Upper lobe of right lung (tissue), 1 donor: ENCODE data around the gene PPP6R2. TPM values are rescaled to one million over a fixed set of nuclear protein-coding genes. Genes with fewer than 3 reads are reported as not detected.

ENCODE experiments used
- ATAC-seq: fragments of 200-7000 bp; cut with Tn5 transposase; one replicate; pipeline ENCODE4 v1.9.1; 2020; ENCODE audit warnings: mild to moderate bottlenecking, moderate library complexity
- DNase-seq: peaks from one replicate; pipeline ENCODE4 v3.0.0-alpha.2; 2020
- H3K27ac ChIP-seq: fragments of 200-600 bp; one replicate; pipeline ENCODE4 v1.8.0; 2022
- H3K27me3 ChIP-seq: fragments of 200-600 bp; one replicate; pipeline ENCODE4 v1.8.0; 2022; ENCODE audit warnings: mild to moderate bottlenecking
- H3K36me3 ChIP-seq: fragments of 200-600 bp; one replicate; pipeline ENCODE4 v1.8.0; 2022
- H3K4me1 ChIP-seq: fragments of 200-600 bp; one replicate; pipeline ENCODE4 v1.8.0; 2022
- H3K4me3 ChIP-seq: fragments of 200-600 bp; one replicate; pipeline ENCODE4 v1.8.0; 2022; ENCODE audit warnings: mild to moderate bottlenecking
- H3K9me3 ChIP-seq: fragments of 200-600 bp; one replicate; pipeline ENCODE4 v1.8.0; 2022
- intact Hi-C: fragments of 100-400 bp; cut with DNase I; formaldehyde crosslinking; loops from one replicate; pipeline ENCODE4 v1.11.0; 2022
- total RNA-seq: library from RNA; stranded (reverse); fragmentation: NEBNext Ultra II Directional; extraction: Animal tissue kit (Norgen Biotek cat#: 25700); gene quantifications from one replicate; pipeline ENCODE4 v1.2.1, GENCODE V29; 2021
- TF ChIP-seq, protein P1 (sequence below): fragments of 200-600 bp; IDR thresholded peaks from one replicate; pipeline ENCODE4 v1.8.0; 2022; ENCODE audit warnings: antibody characterized with exemption
- donor health status: DM: no; HTN: yes; CAD: no; lungs with severe emphysema.

PPP6R2 gene
- total RNA-seq, 1 donor from 2014 or later, result 54.0 TPM

DNA sequence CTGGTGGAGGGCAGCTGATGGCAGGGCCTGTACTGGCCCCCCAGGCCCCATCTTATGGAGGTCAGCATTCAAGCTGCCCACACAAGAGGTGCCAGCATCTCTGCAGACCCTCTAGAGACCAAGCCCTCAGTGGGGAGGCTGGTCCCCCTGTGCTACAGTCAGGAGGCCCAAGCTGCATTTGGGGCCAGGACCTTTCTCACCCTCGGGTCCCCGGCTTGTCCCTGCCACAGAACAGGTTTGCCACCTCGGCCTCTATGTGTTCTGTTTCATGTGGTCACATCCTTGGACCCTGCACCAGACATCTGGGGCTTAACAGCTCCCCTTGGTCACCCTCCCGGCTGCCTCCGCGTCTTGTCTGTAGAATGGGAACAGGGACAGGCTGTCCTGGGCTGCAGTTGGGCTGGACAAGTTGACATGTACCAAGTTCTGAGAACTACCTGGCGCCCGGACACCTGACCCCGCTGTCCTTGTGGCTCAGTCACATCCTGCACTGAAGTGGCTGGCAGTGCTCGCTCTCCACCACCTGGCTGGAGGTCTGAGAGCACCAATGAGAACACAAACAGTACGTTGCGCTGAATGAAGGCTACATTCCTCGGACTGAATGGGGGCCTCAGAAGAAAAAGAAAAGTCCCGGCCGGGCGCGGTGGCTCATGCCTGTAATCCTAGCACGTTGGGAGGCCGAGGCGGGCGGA is 33.0 kb upstream of the PPP6R2 start:
- Histone ChIP-seq H3K9me3 (no peaks in the 10 kb centered on the region), H3K4me3 (no peak overlapping the region), H3K36me3 (no peaks in the 10 kb centered on the region), H3K27ac (peak overlapping the region; percentile 92), H3K27me3 (no peaks in the 10 kb centered on the region), H3K4me1 (peaks cover 41% of the 10 kb centered on the region)
- intact Hi-C loops, result no loop called here
- DNase-seq (peak; percentile 93), ATAC-seq (peak; percentile 56)
- TF ChIP-seq, protein P1, sequence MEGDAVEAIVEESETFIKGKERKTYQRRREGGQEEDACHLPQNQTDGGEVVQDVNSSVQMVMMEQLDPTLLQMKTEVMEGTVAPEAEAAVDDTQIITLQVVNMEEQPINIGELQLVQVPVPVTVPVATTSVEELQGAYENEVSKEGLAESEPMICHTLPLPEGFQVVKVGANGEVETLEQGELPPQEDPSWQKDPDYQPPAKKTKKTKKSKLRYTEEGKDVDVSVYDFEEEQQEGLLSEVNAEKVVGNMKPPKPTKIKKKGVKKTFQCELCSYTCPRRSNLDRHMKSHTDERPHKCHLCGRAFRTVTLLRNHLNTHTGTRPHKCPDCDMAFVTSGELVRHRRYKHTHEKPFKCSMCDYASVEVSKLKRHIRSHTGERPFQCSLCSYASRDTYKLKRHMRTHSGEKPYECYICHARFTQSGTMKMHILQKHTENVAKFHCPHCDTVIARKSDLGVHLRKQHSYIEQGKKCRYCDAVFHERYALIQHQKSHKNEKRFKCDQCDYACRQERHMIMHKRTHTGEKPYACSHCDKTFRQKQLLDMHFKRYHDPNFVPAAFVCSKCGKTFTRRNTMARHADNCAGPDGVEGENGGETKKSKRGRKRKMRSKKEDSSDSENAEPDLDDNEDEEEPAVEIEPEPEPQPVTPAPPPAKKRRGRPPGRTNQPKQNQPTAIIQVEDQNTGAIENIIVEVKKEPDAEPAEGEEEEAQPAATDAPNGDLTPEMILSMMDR, result no peak

DNA sequence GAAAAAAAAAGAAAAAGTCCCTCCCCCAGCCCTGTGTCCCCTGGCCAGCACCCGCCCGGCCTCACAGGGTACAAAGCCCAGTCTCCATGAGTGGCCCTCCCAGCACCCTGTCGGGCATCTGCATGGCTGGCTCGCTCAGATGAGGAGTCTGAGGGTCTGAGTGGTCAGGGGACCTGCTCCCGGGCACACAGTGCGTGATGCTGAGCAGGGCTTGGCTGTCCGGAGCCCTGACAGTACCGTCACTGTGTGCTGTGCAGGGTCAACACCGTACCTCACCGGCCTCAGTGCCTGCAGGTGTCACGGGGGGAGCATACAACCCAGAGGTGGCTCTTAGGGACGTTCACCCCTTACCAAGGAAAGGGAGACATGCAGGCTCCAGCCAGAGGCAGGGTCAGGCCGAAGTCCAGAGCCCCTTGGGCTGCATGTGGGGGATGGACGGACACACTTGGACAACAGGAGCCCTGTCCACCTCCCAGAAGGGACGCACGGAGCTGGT is 32.1 kb upstream of the PPP6R2 start:
- Histone ChIP-seq H3K27me3 (no peaks in the 10 kb centered on the region), H3K36me3 (no peaks in the 10 kb centered on the region), H3K4me3 (no peak overlapping the region), H3K27ac (no peak overlapping the region), H3K4me1 (peaks cover 36% of the 10 kb centered on the region), H3K9me3 (no peaks in the 10 kb centered on the region)
- intact Hi-C loops, result no loop called here
- TF ChIP-seq, protein P1, result no peak
- ATAC-seq, result no peak
- DNase-seq, result no peak

DNA sequence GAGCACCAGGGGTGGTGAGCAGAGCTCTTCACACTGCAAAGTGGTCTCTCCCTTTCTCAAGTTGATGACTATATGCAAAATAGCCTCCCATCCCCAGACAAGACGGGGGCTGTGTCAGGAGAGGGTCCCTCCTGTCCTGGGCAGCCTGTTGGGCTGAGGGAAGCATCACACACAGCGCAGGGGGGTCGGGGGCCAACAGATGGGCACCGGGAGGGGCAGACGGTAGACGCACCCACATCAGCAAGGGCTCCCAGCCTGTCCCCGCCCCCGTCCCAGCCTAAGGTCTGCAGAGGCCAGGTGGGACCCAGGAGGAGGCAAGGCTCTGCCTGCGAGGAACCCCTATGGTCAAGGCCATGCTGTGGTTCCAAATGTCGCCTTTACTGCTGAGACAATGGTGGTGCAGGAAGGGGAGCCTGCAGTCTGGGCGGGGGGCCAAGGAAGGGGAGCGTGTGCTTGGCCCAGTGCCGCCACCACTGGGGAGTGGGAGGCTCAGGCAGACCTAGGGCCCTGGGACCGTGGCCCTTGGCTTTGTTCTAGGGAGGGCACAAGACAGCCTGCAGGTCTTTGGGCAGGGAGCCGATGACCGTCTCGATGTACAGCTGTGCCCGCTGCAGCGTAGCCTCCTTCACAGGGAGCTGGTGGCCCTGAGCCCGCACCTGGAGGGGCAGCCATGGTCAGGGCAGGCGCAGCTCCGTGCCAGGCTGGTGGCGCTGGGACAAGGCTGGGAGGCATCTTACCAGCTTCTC is 31.3 kb upstream of the PPP6R2 start:
- Histone ChIP-seq H3K27me3 (no peaks in the 10 kb centered on the region), H3K9me3 (no peaks in the 10 kb centered on the region), H3K4me3 (no peak overlapping the region), H3K36me3 (no peaks in the 10 kb centered on the region), H3K4me1 (peaks cover 36% of the 10 kb centered on the region), H3K27ac (no peak overlapping the region)
- DNase-seq (peak; percentile 64), ATAC-seq (no peak)
- intact Hi-C loops, result no loop called here
- TF ChIP-seq, protein P1, result no peak

DNA sequence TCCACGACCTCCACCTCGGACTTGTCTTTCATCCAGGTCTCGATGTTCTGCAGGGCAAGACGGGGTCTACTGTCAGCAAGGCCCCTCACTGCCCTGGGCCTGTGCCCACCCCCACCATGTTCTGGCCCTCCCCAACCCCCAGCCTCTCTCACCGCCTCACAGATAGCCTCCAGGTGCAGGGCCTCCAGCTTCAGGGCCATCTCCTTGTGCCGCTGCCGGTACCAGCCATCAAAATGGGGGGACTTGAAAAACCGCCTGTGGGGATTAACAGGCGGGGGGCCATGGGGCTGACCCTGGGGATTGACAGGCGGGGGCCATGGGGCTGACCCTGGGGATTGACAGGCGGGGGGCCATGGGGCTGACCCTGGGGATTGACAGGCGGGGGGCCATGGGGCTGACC is 30.8 kb upstream of the PPP6R2 start:
- Histone ChIP-seq H3K4me3 (no peak overlapping the region), H3K9me3 (no peaks in the 10 kb centered on the region), H3K27ac (no peak overlapping the region), H3K4me1 (peaks cover 36% of the 10 kb centered on the region), H3K36me3 (no peaks in the 10 kb centered on the region), H3K27me3 (no peaks in the 10 kb centered on the region)
- TF ChIP-seq, protein P1, result no peak
- ATAC-seq (no peak), DNase-seq (no peak)
- intact Hi-C loops, result no loop called here

DNA sequence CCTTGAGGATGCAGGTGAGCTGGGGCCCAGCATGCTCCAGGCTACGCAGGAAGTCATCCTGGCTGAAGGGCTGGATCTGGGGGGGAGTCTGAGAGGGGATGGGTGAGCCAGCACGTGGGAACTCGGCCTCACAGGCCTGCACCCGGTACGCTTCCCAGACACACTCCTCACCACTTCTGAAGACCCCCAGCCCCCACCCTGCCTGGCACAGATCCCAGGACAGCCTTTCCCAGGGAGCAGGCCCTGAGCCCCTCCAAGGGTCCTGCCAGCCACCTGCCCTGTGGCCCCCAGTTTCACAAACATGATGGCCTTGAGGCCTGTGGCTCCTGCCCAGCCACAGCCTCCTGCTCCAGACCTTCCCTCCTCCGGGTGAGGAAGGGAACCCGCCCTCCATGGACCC is 30.1 kb upstream of the PPP6R2 start:
- intact Hi-C loops, result no loop called here
- Histone ChIP-seq H3K27me3 (no peaks in the 10 kb centered on the region), H3K36me3 (no peaks in the 10 kb centered on the region), H3K4me3 (no peak overlapping the region), H3K4me1 (peaks cover 33% of the 10 kb centered on the region), H3K9me3 (no peaks in the 10 kb centered on the region), H3K27ac (no peak overlapping the region)
- ATAC-seq (no peak), DNase-seq (no peak)
- TF ChIP-seq, protein P1, result no peak
